Upper lobe of left lung (tissue), 6 donors: ENCODE results near the gene CDH5. TPM values are rescaled to one million over a fixed set of nuclear protein-coding genes. Genes with fewer than 3 reads are reported as not detected.

ENCODE experiments used
- ATAC-seq, 2 donors: fragments of 200-7000 bp; cut with Tn5 transposase; one replicate each; pipeline ENCODE4 v1.9.1; 2022; ENCODE audit warnings: mild to moderate bottlenecking in 2 of 2, moderate library complexity in 2 of 2; ENCODE audit not compliant: low FRiP score in 2 of 2
- DNase-seq, 2 donors: peaks; one replicate each; pipeline ENCODE4 v3.0.0-alpha.2; 2019 to 2020
- H3K27ac ChIP-seq, 4 donors: fragments of 200-600 bp; sonication (generic); one replicate each; pipeline ENCODE4 v1.5.1; 2016 to 2019
- H3K27me3 ChIP-seq, 4 donors: fragments of 200-600 bp; sonication (generic); one replicate each; pipeline ENCODE4 v1.5.1; 2017 to 2019
- H3K36me3 ChIP-seq, 4 donors: fragments of 200-600 bp; sonication (generic); one replicate each; pipeline ENCODE4 v1.5.1; 2016 to 2019
- H3K4me1 ChIP-seq, 4 donors: fragments of 200-600 bp; sonication (generic); one replicate each; pipeline ENCODE4 v1.5.1; 2018 to 2019
- H3K4me3 ChIP-seq, 4 donors: fragments of 200-600 bp; sonication (generic); one replicate each; pipeline ENCODE4 v1.5.1; 2017 to 2019; ENCODE audit warnings: mild to moderate bottlenecking in 2 of 4, moderate library complexity in 1 of 4
- H3K9me3 ChIP-seq, 4 donors: fragments of 200-600 bp; sonication (generic); one replicate each; pipeline ENCODE4 v1.5.1; 2018 to 2019
- CTCF ChIP-seq, 6 experiments: fragments of 450-650 bp in 4 of 6; fragments of 200-600 bp in 2 of 6; sonication (generic) in 2 of 6; IDR thresholded peaks; one replicate each; pipeline ENCODE4 v1.5.1; 2016 to 2019; ENCODE audit warnings: antibody characterized with exemption in 6 of 6
- EP300 ChIP-seq, 4 donors: sonication (generic); formaldehyde crosslinking; IDR thresholded peaks; one replicate each; pipeline ENCODE4 v1.5.1; 2017; ENCODE audit warnings: antibody characterized with exemption in 4 of 4, control low read depth in 2 of 4
- POLR2A ChIP-seq, 4 donors: fragments of 450-650 bp; IDR thresholded peaks; one replicate each; pipeline ENCODE4 v1.5.1; 2016 to 2017; ENCODE audit warnings: antibody characterized with exemption in 4 of 4, mild to moderate bottlenecking in 2 of 4
- POLR2AphosphoS5 ChIP-seq, 2 donors: sonication (generic); formaldehyde crosslinking; IDR thresholded peaks; one replicate each; pipeline ENCODE4 v1.5.1; 2017; ENCODE audit warnings: antibody characterized with exemption in 2 of 2
- WGBS, 2 donors: methylation state at CpG; one replicate each; pipeline ENCODE4 v1.1.5; 2017 to 2018; 5-methylcytosine and 5-hydroxymethylcytosine counted together
- total RNA-seq, 6 donors: library from RNA; depleted of rRNA in 4 of 6; stranded (reverse); fragments of >200 nt in 4 of 6; gene quantifications; one replicate each; pipeline versions ENCODE4 v1.1.0 to v1.2.1, GENCODE V29; 2016 to 2021
- donor health status: DM: no; HTN: no; CAD: no; lungs with moderate emphysema.
- donor health status: DM: no; HTN: yes; CAD: no; lungs with severe emphysema.

CDH5 gene
- total RNA-seq, 6 donors from 2014 or later, result 54.5 to 146 (median 89.8) TPM

- Histone ChIP-seq H3K36me3 (no peaks in the 10 kb centered on the region), H3K4me3 (no peak overlapping the region), H3K27ac (no peak overlapping the region), H3K4me1 (no peaks in the 10 kb centered on the region), H3K27me3 (no peaks in the 10 kb centered on the region), H3K9me3 (no peaks in the 10 kb centered on the region)
- TF ChIP-seq CTCF (IDR thresholded peaks at IDR 0.05) (peak; percentile 32 to 48 (median 36)), POLR2AphosphoS5 (IDR thresholded peaks at IDR 0.05) (no peak)
- ATAC-seq, result no peak
- peak in 1 of 2 donors; percentile 40 for DNase-seq
- WGBS, 2 donors, result 60 to 61% methylated on average over 9 of the region's 9 CpGs
Observed at GRCh38 chr16:66342294-66342900, 24.1 kb upstream of the CDH5 start.

GRCh38 chr16:66344533-66345145 lies 21.9 kb upstream of the CDH5 start:
- TF ChIP-seq EP300 (IDR thresholded peaks at IDR 0.05), result no peak
- peak; percentile 36 to 79 (median 59) for TF ChIP-seq CTCF (IDR thresholded peaks at IDR 0.05)
- WGBS, 2 donors, result 39 to 71% methylated on average over 5 to 14 of the region's 14 CpGs
- Histone ChIP-seq H3K27ac (no peak overlapping the region), H3K27me3 (no peaks in the 10 kb centered on the region), H3K9me3 (no peaks in the 10 kb centered on the region), H3K4me3 (no peak overlapping the region), H3K4me1 (no peaks in the 10 kb centered on the region), H3K36me3 (no peaks in the 10 kb centered on the region)
- ATAC-seq (peak; percentile 45 to 46), DNase-seq (no peak)

GRCh38 chr16:66346221-66346620 lies 20.3 kb upstream of the CDH5 start:
- H3K27me3 ChIP-seq, result no peaks in the 10 kb centered on the region
- H3K4me1 ChIP-seq, result no peaks in the 10 kb centered on the region
- no peak for DNase-seq
- no peaks in the 10 kb centered on the region for H3K36me3 ChIP-seq
- TF ChIP-seq POLR2A (IDR thresholded peaks at IDR 0.05), result no peak
- TF ChIP-seq EP300 (IDR thresholded peaks at IDR 0.05), result no peak
- TF ChIP-seq CTCF (IDR thresholded peaks at IDR 0.05), result no peak
- TF ChIP-seq POLR2AphosphoS5 (IDR thresholded peaks at IDR 0.05), result no peak
- ATAC-seq, result no peak
- WGBS, 2 donors, result 96 to 100% methylated on average over 1 to 2 of the region's 2 CpGs
- no peak overlapping the region for H3K4me3 ChIP-seq
- H3K27ac ChIP-seq, result no peak overlapping the region
- no peaks in the 10 kb centered on the region for H3K9me3 ChIP-seq

GRCh38 chr16:66352304-66352703 lies 14.2 kb upstream of the CDH5 start:
- no peaks in the 10 kb centered on the region for H3K36me3 ChIP-seq
- no peak overlapping the region for H3K4me3 ChIP-seq
- H3K4me1 ChIP-seq, result peaks cover 0 to 4% (median 0%) of the 10 kb centered on the region in 4 donors
- H3K27me3 ChIP-seq, result no peaks in the 10 kb centered on the region
- H3K27ac ChIP-seq, result no peak overlapping the region
- 83 to 88% methylated on average over 2 of the region's 2 CpGs for WGBS, 2 donors
- TF ChIP-seq EP300 (IDR thresholded peaks at IDR 0.05), result no peak
- TF ChIP-seq CTCF (IDR thresholded peaks at IDR 0.05), result no peak
- TF ChIP-seq POLR2AphosphoS5 (IDR thresholded peaks at IDR 0.05), result no peak
- no peak for TF ChIP-seq POLR2A (IDR thresholded peaks at IDR 0.05)
- no peaks in the 10 kb centered on the region for H3K9me3 ChIP-seq
- DNase-seq (no peak), ATAC-seq (no peak)

- ATAC-seq, result no peak
- Histone ChIP-seq H3K4me1 (peaks cover 4 to 11% (median 6%) of the 10 kb centered on the region in 4 donors), H3K4me3 (no peak overlapping the region), H3K36me3 (no peaks in the 10 kb centered on the region), H3K9me3 (no peaks in the 10 kb centered on the region), H3K27ac (no peak overlapping the region), H3K27me3 (no peaks in the 10 kb centered on the region)
- 77 to 81% methylated on average over 5 of the region's 5 CpGs for WGBS, 2 donors
- DNase-seq, result no peak
- TF ChIP-seq POLR2A (IDR thresholded peaks at IDR 0.05), result no peak
- TF ChIP-seq POLR2AphosphoS5 (IDR thresholded peaks at IDR 0.05), result no peak
- no peak for TF ChIP-seq CTCF (IDR thresholded peaks at IDR 0.05)
- no peak for TF ChIP-seq EP300 (IDR thresholded peaks at IDR 0.05)
Observed at GRCh38 chr16:66353055-66353454, 13.4 kb upstream of the CDH5 start.
